MM.1S (cell line): ENCODE data around the gene PPP1R8.

Experiments used
- CTCF ChIP-seq: fragments of 300-600 bp; sonication (generic); IDR thresholded peaks from 2 replicates; pipeline ENCODE4 v1.5.1; 2016; ENCODE audit warnings: antibody characterized with exemption, low read length, mixed read lengths
- EZH2 ChIP-seq: fragments of 300-600 bp; sonication (generic); optimal IDR thresholded peaks from 2 replicates; pipeline ENCODE3; 2017; ENCODE audit warnings: low read depth, mild to moderate bottlenecking, antibody characterized with exemption, low read length, mixed read lengths

GRCh38 chr1:27879374-27880082 is 48.9 kb downstream of the PPP1R8 start:
- TF ChIP-seq CTCF = no peak
- TF ChIP-seq EZH2 = no peak
